IPS-NIHi11 (cell line): ENCODE results near the gene KRTAP5-9.
A peak's percentile ranks its signal among the peaks of the same experiment; 100 is the strongest.
"Not testable (repeated sequence)": the region's sequence is repeated elsewhere in the genome, so short reads cannot be mapped to it uniquely, and the experiment has no call there.

Source experiments
- DNase-seq: peaks from one replicate; pipeline ENCODE4 v3.0.0; 2012; ENCODE audit warnings: mixed read lengths, low spot score

KRTAP5-9 gene, protein sequence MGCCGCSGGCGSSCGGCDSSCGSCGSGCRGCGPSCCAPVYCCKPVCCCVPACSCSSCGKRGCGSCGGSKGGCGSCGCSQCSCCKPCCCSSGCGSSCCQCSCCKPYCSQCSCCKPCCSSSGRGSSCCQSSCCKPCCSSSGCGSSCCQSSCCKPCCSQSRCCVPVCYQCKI

DNA sequence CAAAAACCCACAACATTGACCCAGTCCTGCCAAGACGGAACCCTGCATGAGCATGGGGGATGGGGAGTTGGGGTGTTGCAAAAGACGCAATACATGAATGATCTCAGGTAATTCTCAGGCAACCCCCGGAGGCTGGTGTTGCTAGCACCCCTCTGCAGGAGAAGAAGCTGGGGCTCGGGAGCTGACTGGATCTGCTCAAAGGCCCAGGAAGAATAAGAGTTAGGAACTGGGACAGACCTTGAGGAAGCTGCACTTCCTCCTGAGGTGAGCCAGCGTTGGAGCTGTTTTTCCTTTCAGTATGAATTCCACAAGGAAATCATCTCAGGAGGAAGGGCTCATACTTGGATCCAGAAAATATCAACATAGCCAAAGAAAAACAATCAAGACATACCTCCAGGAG, at the start of gene KRTAP5-9:
KRTAP5-9 (plus strand) TSS at position 301 of the 400 bp plus-strand sequence. CDS start 238 bp downstream, outside the sequence.
- DNase-seq, result no peak

DNA sequence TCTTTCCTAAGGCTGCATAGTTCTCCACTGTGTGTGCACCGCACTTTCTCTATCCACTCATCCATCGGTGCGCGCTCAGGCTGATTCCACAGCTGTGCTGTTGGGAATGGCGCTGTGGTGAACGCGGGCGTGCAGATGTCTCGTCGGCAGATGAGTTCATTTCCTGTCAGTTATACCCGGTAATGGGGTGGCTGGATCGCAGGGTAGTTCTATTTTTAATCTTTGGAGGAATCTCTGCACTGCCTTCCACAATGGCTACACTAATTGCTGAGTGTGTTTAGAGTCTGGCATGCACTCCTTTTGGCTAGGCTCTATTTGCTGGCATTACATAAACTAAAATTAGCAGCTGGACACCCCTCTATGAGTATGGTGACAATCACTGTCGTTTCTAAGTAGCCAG, 49.1 kb upstream of the KRTAP5-9 start:
- DNase-seq, result no peak

DNA sequence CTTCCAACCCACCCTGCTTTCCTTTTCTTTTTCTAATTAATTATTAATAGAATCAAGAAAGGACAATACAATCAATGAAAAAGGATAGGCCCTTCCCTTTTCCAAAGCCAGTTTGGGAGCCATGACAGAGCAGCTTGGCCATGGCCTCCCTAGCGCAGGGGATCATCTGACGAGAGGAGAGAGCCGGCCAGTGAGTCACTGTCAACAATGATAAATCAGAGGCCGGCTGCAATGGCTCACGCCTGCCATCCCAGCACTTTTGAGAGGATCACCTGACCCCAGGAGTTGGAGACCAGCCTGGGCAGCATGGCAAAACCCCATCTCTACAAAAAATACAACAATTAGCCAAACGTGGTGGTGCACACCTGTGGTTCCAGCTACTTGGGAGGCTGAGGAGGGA, 48.7 kb upstream of the KRTAP5-9 start:
- DNase-seq, result no peak

DNA sequence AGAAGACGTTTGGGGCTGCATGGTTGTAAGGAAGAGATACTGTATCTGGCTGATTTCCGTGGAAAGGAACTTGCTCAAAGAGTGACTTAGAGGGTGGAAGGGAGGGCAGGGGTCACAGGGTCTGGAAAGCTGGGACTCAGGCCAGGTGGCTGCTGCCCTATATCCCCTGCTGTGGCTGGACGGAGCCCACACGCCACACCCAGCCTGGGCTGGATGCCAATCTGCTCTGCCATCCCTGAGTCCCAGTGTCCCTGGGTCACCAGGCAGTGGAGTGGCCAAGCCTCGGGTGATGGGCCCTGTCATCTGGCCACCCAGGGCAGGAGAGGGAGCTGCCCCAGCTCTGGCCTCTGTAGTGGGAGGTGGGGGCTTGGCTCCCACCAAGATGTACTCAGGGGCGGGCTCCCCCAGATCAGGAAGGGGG, 47.6 kb upstream of the KRTAP5-9 start:
- no peak for DNase-seq

DNA sequence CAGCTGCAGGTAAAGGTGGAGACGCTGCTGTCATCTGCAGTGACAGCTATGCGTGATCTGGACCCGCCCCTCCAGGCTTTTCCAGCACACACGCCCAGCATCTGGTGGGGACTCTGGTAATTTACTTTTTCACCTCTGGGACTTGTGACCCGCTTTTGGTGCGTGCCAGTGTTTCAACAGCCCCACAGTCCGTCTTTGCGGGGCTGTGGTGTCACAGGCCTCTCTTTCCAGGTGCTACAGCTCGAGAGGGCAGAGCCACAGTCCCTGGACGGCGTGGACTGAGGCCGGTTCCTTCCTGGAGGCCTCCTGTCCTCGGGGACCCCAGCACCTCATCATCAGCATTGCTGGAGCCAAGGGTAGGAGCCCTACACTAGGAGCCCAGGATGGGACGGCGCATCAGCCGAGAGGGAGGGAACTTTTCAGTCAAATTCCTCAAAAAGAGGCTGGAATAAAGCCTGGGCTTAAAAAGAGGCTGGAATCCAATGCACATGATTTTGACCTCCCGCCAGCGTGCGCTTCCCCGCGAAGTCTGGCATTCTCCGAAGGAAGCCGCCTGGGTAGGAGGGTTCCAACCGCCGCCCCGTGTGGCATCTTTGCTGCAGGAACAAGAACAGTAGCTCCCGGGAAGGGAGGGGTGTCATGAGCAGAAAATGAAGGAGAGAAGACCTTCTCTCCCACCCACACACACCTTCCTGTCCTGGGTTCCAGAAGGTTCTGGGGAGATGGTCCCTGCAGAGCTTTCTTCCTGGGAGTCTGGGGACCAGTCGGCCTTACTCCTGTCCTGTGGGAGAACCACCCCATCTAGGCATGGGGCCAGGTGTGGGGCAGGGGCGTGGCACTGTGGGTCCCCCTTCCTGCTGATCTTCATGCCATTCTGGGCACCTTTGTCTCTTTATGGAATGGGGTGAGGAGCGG, 46.9 kb upstream of the KRTAP5-9 start:
- no peak for DNase-seq

DNA sequence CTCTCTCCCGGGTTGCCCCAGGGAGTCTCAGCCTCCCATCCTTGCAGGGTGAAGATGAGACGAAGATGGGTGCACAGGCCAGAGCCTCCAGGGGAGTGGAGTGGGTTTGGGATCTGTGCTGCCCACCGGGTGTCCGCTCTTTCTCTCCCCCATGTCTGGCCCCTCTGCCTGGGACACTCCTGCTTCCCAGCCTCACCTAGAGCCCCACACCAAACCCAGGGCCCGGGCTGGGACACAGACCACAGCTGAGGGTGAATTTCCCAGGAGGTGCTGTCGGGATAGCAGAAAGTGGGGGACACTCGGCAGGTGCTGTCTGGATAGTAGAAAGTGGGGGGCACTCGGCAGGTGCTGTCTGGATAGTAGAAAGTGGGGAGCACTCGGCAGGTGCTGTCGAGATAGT, 46.2 kb upstream of the KRTAP5-9 start:
- no peak for DNase-seq

DNA sequence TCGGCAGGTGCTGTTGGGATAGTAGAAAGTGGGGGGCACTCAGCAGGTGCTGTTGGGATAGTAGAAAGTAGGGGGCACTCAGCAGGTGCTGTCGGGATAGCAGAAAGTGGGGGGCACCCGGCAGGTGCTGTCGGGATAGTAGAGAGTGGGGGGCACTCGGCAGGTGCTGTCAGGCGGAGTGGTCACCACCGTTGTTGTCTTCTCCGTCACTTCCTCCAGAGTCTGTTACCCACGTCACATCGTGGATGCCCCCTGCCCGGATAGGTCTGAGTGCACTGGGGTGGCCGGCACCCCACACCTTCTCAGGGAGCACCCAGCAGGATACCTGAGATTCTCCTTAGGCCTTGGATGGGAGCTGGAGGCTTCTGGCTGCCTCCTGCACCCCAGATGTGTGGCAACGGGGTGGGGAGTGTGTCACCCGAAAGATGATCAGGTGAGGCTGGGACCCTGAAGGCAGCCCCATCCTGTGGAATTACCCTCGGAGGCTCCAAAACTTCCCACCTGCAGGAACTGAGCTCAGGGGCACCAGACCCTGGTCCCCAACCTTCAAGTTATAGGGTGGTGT, 45.3 kb upstream of the KRTAP5-9 start:
- no peak for DNase-seq

DNA sequence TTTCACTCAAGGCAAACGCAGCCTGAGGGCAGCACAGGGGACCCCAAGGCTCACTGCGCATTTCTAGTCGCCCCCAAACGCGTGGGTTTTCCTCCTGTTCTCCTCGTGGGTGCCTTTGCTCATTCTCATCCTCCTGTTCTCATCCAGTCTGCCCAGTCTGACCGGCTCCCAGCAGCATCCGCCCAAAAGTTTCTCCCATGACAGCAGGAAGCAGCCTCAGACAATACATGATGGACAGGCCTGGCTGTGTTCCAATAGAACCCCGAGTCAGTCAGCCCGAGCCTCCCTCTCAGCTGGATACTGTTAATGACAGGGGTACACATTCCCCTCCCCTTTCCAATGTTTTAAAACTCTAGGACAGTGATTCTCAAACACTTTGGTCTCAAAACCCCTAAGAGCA, 43.7 kb upstream of the KRTAP5-9 start:
- peak; percentile 45 for DNase-seq

DNA sequence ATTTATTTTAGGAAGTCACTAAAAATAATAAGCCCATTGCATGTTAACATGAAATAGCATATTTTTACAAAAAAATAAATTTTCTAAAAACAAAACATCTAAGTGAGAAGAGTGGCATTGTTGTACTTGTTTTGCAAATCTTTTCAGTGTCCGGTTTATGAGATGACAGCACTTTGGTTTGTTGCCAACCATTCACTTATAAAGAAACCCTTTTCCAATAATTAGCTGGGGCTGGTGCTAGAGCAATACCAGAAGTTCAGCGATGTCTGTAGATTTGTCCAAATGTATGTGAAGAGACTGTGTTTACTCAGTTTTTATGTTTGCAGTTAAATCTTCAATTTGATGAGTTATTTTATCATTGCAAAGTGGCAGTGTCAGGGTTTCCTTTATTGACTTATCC, 43.2 kb upstream of the KRTAP5-9 start:
- DNase-seq, result no peak

DNA sequence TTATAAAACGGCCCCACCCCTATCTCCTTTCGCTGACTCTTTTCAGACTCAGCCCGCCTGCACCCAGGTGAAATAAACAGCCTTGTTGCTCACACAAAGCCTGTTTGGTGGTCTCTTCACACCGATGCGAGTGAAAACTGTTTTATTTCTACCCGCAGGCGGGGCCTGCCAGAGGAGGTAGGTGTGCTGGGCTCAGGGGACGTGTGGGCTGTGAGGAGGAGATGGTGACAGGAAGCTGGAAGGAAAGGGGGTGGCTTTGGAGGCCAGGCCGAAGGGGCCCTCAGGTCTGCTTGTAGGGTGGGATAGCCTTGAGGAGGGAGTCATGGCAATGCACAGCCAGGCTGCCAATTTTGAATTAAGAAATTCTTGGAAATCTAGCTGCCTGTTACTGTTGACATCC, 42.4 kb upstream of the KRTAP5-9 start:
- DNase-seq, result no peak

DNA sequence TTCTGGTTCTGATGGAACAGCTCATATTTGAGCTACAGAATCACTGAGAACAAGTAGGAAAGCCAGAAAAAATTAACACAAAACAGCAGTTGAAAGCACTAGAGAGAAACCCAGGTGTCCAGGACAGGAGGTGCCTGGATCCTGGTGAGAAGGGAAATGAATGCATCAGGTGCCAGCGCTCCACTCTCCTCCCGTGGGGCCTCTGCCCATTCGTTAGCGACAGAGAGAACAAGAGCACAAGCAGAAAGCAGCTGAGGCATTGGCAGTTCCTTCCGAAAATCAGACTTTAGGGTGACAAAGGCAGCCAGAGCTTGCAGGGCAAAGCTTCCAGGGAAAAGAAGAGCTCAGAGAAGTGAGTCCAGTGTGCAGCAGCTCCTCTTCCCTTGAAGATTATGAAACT, 41.1 kb upstream of the KRTAP5-9 start:
- DNase-seq, result no peak

DNA sequence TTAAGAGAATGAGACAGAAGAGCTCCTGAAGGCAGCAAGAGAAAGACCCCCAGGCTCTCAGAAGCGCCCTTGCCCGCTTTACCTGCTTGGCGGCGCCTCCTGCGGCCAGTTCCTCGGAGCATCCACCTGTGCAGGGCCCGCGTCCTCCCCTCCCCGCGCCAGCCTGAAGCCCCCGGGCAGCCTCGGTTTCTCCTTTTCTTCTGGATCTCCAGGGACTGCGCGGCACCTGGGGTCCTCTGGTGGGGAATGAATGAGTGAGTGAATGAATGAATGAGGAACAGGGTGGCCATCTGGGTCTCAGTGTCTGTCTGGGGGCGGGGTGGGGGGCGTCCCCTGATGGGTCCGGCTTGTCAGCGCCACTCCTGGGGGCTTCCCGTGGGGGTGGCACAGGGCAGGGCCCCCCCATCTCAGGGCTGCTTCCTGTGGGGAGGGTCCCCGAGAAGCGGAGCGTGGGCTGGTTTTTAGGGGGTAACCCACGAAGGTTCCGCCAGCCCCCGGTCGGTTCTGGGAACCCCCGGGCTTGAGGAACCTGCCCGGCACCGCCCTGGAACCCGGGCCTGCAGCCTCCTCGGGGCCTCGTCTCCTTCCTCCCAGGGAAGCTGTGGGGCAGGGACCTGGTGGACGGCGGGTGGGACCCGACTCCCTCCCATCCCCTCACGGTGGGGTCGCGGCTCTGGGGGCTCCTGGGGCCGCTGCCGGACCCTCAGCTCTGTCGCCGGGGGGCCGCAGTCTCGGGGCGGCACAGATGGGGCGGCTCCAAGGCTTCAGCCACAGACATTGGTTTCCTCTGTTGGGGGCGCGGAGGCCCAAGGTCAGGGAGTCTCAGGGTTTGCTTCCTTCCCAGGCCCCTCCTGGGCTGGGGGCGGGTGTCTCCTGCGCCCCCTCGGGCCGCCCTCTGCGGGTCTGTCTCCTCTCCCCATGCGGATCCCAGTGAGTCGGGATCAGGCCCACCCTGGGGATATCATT, 29.4 kb upstream of the KRTAP5-9 start:
- DNase-seq, result no peak

DNA sequence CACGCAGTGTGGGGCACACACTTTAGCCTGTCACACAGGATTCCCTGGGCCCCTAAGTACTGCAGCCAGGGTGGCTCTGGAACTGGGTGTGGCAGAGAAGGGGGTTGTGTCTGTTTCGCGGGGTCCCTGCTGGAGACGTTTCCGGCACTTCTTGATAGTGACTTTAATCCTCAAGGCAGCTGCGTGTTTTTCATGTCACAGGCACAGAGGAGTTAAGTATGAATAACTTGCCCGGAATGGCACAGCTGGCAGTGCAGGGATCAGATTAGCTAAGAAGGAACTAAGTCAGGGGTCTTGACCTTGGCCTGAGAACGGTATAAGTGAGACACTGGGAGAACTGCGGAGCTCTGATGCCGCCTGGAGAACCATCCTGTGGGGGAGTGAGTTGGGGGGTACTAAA, 28.7 kb upstream of the KRTAP5-9 start:
- no peak for DNase-seq

DNA sequence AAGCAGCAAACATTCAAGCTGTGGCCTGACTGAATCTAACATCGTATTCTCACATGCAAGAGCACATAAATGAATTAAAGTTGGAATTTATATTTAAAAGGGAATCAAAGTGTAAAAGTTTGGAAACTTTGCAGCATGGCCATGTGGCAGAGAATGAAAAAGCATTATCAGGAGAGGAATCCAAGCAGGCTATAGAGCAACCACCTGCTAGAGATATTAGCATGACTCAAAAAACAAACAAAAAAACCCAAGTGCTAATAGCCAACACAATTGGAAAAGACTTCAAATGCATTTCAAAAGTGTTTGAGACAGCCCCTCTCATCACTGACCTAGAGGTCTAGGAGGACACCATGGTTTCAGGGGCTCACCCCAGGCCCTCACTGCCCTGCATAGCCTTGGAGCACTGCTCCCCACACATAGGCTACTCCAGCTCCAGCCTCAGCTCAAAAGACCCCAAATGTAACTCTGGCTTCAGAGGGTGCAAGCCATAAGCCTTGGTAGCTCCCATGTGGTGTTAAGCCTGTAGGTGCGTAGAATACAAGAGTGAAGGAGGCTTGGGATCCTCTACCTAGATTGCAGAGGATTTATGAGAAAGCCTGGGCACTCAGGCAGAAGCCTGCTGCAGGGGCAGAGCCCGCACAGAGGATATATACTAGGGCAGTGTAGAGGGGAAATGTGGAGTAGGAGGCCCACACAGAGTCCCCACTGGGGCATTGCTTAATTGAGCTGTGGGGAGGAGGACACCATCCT, 22.9 kb upstream of the KRTAP5-9 start:
- DNase-seq, result no peak

DNA sequence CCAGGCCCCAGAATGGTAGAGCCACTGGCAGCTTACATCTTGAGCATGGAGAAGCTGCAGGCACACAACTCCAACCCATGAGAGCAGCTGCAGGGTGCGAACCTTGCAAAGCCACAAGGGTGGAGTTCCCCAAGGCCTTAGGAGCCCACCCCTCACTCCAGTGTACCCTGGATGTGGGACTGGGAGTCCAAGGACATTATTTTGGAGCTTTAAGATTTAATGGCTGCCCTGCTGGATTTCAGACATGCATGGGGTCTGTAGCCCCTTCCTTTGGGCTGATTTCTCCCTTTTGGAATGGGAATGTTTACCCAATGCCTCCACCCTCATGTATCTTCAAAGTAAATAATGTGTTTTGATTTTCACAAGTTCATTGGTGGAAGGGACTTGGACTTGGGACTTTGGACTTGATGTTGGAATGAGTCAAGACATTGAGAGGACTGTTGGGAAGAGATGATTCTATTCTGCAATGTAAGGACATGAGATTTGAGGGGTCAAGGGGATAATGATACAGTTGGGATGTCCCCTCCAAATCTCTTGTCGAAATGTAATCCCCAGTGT, 22.2 kb upstream of the KRTAP5-9 start:
- no peak for DNase-seq

DNA sequence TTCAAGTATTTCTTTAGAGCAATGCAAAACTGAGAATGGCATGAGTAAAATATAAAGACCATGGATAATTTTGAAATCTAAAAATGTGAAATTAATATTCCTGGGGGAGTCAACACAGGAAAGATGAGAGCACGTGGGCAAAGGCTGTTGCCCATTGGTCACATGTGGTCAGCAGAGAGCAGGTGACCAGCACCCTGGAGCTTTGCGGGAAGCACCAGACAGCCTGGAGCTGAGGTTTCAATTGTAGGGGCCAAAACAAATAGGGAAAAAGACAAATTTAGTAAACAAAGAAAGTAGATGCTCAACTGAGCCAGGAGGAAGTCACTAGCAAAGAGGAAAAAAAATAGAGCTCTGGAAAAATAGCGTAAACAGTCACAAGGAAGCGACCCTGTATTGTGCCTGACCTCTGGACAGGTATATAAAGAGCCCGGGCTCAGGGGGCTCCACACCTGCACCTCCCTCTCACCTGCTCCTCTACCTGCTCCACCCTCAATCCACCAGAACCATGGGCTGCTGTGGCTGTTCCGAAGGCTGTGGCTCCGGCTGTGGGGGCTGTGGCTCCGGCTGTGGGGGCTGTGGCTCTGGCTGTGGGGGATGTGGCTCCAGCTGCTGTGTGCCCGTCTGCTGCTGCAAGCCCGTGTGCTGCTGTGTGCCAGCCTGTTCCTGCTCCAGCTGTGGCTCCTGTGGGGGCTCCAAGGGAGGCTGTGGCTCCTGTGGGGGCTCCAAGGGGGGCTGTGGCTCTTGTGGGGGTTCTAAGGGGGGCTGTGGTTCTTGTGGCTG, 21.2 kb upstream of the KRTAP5-9 start, which contains the start of gene KRTAP5-7:
KRTAP5-7 (plus strand) TSS at position 472 of the 780 bp plus-strand sequence; CDS start at position 506, 34 bp downstream.
- not testable (repeated sequence) for DNase-seq

DNA sequence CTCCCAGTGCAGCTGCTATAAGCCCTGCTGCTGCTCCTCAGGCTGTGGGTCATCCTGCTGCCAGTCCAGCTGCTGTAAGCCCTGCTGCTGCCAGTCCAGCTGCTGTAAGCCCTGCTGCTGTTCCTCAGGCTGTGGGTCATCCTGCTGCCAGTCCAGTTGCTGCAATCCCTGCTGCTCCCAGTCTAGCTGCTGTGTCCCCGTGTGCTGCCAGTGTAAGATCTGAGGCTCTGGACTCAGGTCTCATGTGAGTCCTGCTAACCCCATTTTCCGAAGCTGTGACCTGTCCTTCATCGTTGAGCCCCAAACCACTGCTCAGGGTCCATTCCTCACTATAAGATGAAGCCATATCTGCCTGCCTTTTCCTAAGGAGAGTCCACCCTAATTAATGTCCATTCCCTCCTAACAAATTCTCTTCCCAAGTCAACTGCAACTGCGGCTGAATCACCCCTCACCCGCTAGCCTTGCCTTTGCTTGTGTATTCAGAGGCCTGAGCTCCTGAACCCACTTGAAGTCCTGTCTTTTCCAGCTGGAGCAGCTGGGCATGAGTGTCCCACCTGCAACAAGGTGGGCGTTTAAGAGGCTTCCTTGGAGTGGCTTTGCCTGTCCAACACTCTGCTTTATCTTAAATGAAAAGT, 20.5 kb upstream of the KRTAP5-9 start:
- DNase-seq, result no peak

DNA sequence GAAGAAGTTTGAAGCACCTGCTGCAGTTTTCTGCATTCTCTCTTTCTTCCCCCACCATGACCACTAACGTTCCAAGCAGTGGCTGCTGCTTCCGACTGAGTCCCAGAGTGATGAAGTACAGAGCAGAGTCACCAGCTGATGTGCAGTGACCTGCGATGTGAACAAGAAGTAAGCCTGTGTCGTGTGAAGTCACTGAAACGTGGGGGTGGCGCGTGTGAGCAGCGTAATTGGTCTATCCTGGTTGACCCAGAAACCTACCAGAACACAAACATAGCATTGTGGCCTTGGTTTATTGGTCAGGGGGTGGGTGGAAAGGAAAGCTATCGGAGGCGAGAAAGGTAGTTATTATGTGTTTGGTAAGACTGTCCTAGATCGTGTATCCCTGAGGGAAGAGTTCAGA, 17.6 kb upstream of the KRTAP5-9 start:
- DNase-seq, result no peak

DNA sequence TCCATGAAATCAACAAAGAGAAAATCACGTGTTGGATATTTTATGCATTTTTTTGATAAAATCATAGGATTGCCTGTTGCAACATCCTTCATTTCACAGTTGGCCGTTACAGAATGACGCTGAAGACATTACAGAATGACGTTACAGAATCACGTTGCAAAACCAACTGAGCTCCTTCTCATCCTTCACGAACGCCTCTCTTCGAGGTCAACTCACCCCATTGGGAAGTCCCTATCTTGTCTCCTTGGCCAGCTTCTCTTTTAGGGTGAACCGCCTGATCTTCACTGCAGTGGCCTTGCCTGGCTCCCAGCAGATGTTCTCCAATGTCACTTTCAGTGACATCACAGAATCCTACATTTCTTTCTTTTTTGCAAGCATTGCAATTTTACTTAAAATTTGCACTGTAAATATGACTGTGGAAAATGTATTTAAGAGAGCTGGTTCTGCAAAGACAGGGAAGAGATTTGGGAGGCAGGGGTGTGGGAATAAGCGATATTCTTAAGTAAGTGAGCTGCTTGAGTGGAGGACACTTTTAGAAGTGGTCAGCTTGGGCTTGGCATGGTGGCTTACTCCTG, 16.1 kb upstream of the KRTAP5-9 start:
- DNase-seq, result no peak
